Dendritic cell treated with granulocyte-macrophage colony-stimulating factor and Interleukin-4, amounts not matched to agents 40 ng/mL and 50 ng/mL, for 4 days (primary cell): ENCODE data around the gene SLC48A1.

Experiments used
- H3K27ac Mint-ChIP-seq: one replicate; pipeline ENCODE4 v1.8.0; 2022; ENCODE audit warnings: mild to moderate bottlenecking, mixed read lengths
- H3K27me3 Mint-ChIP-seq: one replicate; pipeline ENCODE4 v1.8.0; 2022; ENCODE audit warnings: mild to moderate bottlenecking, mixed read lengths
- H3K36me3 Mint-ChIP-seq: one replicate; pipeline ENCODE4 v1.8.0; 2022; ENCODE audit warnings: low read depth, mixed read lengths
- H3K4me1 Mint-ChIP-seq: one replicate; pipeline ENCODE4 v1.8.0; 2022; ENCODE audit warnings: low read depth, mixed read lengths
- H3K4me3 Mint-ChIP-seq: one replicate; pipeline ENCODE4 v1.8.0; 2022; ENCODE audit warnings: mild to moderate bottlenecking, moderate library complexity, mixed read lengths
- H3K9me3 Mint-ChIP-seq: one replicate; pipeline ENCODE4 v1.8.0; 2022; ENCODE audit warnings: mixed read lengths
- intact Hi-C: fragments of 100-400 bp; cut with micrococcal nuclease; formaldehyde crosslinking; loops from one replicate; pipeline ENCODE4 v1.15.0; 2022

SLC48A1 gene

GRCh38 chr12:47828008-47828975, 55.3 kb downstream of the SLC48A1 start:
- peaks cover 75% of the 10 kb centered on the region for H3K4me1 Mint-ChIP-seq
- H3K36me3 Mint-ChIP-seq = no peaks in the 10 kb centered on the region
- H3K9me3 Mint-ChIP-seq = no peaks in the 10 kb centered on the region
- peak overlapping the region; percentile 91 for H3K27ac Mint-ChIP-seq
- intact Hi-C loops = no loop called here
- no peak overlapping the region for H3K4me3 Mint-ChIP-seq
- peaks cover 2% of the 10 kb centered on the region for H3K27me3 Mint-ChIP-seq

GRCh38 chr12:47828976-47829482, 56.0 kb downstream of the SLC48A1 start:
- intact Hi-C loops = no loop called here
- H3K4me1 Mint-ChIP-seq = peaks cover 75% of the 10 kb centered on the region
- H3K9me3 Mint-ChIP-seq = no peaks in the 10 kb centered on the region
- peak overlapping the region; percentile 63 for H3K4me3 Mint-ChIP-seq
- H3K27ac Mint-ChIP-seq = peak overlapping the region; percentile 91
- no peaks in the 10 kb centered on the region for H3K36me3 Mint-ChIP-seq
- H3K27me3 Mint-ChIP-seq = peaks cover 2% of the 10 kb centered on the region

GRCh38 chr12:47829584-47829983, 56.5 kb downstream of the SLC48A1 start:
- intact Hi-C loops = no loop called here
- H3K4me3 Mint-ChIP-seq = no peak overlapping the region

More at GRCh38 chr12:47829584-47829983, 56.5 kb downstream of the SLC48A1 start:
- Mint-ChIP-seq H3K27me3 (peaks cover 2% of the 10 kb centered on the region), H3K9me3 (no peaks in the 10 kb centered on the region), H3K36me3 (no peaks in the 10 kb centered on the region), H3K4me1 (peaks cover 75% of the 10 kb centered on the region), H3K27ac (peak overlapping the region; percentile 91)
